SK-N-MC (cell line): ENCODE measurements around the gene CDK6.

Source experiments
- EZH2 ChIP-seq: fragments of 200-600 bp; sonication (generic); IDR thresholded peaks from one replicate; pipeline ENCODE4 v1.6.1; 2017; ENCODE audit warnings: antibody characterized with exemption
- POLR2AphosphoS5 ChIP-seq: IDR thresholded peaks from 2 replicates; pipeline ENCODE4 v1.6.1; 2012; ENCODE audit warnings: mild to moderate bottlenecking, low read depth, low read length, borderline replicate concordance

DNA sequence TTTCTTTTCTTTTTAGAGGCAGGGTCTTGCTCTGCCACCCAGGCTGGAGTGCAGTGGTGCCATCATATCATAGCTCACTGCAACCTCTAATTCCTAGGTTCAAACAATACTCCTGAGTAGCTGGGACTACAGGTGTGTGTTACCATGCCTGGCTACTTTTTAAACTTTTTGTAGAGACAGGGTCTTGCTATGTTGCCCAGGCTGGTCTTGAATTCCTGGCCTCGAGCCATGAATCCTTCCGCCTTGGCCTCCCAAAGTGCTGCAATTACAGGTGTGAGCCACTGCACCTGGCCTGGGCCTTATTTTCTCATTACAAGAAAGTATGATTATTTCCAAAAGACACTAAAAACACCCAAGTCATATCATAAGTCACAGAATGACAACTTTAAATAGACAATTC, 106.6 kb downstream of the CDK6 start:
- TF ChIP-seq POLR2AphosphoS5 (no peak), EZH2 (no peak)
